Fibroblast of lung (primary cell): Measurements from ENCODE around the gene CAPRIN1. TPM values are rescaled to one million over a fixed set of nuclear protein-coding genes. Genes with fewer than 3 reads are reported as not detected.

Experiments used
- DNase-seq, 2 donors: peaks; one replicate each; pipeline versions ENCODE4 v3.0.0 to v3.0.0-alpha.2; 2010; ENCODE audit warnings: low read depth in 2 of 2
- H2AFZ ChIP-seq: 2 replicates; pipeline ENCODE4 v1.5.1; 2012; ENCODE audit warnings: low read length, control low read depth, inconsistent platforms
- H3K27ac ChIP-seq: 2 replicates; pipeline ENCODE4 v1.5.1; 2011; ENCODE audit warnings: low read length, control low read depth; ENCODE audit not compliant: insufficient read depth
- H3K27me3 ChIP-seq: 2 replicates; pipeline ENCODE4 v1.5.1; 2011; ENCODE audit warnings: mild to moderate bottlenecking, low read length; ENCODE audit not compliant: control insufficient read depth, insufficient read depth
- H3K36me3 ChIP-seq: 2 replicates; pipeline ENCODE4 v1.5.1; 2011; ENCODE audit warnings: low read length; ENCODE audit not compliant: control insufficient read depth, insufficient read depth
- H3K4me1 ChIP-seq: 2 replicates; pipeline ENCODE4 v1.5.1; 2011; ENCODE audit warnings: low read length; ENCODE audit not compliant: control insufficient read depth, insufficient read depth; ENCODE audit errors: extremely low read depth
- H3K4me2 ChIP-seq: 2 replicates; pipeline ENCODE4 v1.5.1; 2011; ENCODE audit warnings: low read length, control low read depth; ENCODE audit not compliant: insufficient read depth; ENCODE audit errors: extremely low read depth
- H3K4me3 ChIP-seq, 4 experiments: fragments of 200-600 bp in 1 of 4; sonication (generic) in 1 of 4; replicated peaks in 1 of 4; 2 replicates each; pipeline ENCODE4 v1.5.1; 2011 to 2016; ENCODE audit warnings: low read length in 4 of 4, low read depth in 3 of 4, mild to moderate bottlenecking in 3 of 4, control low read depth in 2 of 4, inconsistent platforms in 1 of 4, mixed read lengths in 1 of 4; ENCODE audit not compliant: insufficient read depth in 1 of 4; ENCODE audit errors: control extremely low read depth in 1 of 4
- H3K79me2 ChIP-seq: 2 replicates; pipeline ENCODE4 v1.5.1; 2012; ENCODE audit warnings: mild to moderate bottlenecking, low read length, inconsistent platforms; ENCODE audit not compliant: control insufficient read depth, insufficient read depth
- H3K9ac ChIP-seq: 2 replicates; pipeline ENCODE4 v1.5.1; 2011; ENCODE audit warnings: mild to moderate bottlenecking, low read length, control low read depth; ENCODE audit not compliant: insufficient read depth
- H3K9me3 ChIP-seq: 2 replicates; pipeline ENCODE4 v1.5.1; 2012; ENCODE audit warnings: low read depth, low read length; ENCODE audit not compliant: control insufficient read depth, insufficient read depth
- H4K20me1 ChIP-seq: 2 replicates; pipeline ENCODE4 v1.5.1; 2011; ENCODE audit warnings: low read length; ENCODE audit not compliant: control insufficient read depth, insufficient read depth; ENCODE audit errors: extremely low read depth
- EZH2 ChIP-seq: IDR thresholded peaks from 2 replicates; pipeline ENCODE4 v1.5.1; 2012; ENCODE audit warnings: low read length, control low read depth, mild to moderate bottlenecking; ENCODE audit errors: missing control alignments
- polyA plus RNA-seq, 2 donors: library from polyadenylated mRNA; depleted of rRNA in 1 of 2; stranded (reverse) in 1 of 2; unstranded in 1 of 2; fragments of >200 nt; gene quantifications; 2 replicates each; pipeline ENCODE4 v1.2.1, GENCODE V29; 2011 to 2012; ENCODE audit warnings: missing spikeins in 1 of 2
- total RNA-seq: library from RNA; depleted of rRNA; stranded (reverse); fragments of >200 nt; gene quantifications from 2 replicates; pipeline ENCODE4 v1.2.1, GENCODE V29; 2014
- TF ChIP-seq, protein P1 (sequence below), 2 donors: IDR thresholded peaks in 1 of 2; conservative IDR thresholded peaks in 1 of 2; 1 replicate in 1 of 2; 2 replicates in 1 of 2; pipeline ENCODE4 v1.5.1; 2011 to 2012; ENCODE audit warnings: low read length in 2 of 2, control low read depth in 1 of 2, inconsistent platforms in 1 of 2, low read depth in 1 of 2, mild to moderate bottlenecking in 1 of 2

CAPRIN1 gene
- total and polyA plus RNA-seq, 2 donors (not counting 1 experiment from before 2014, with no cell fraction given): 203 to 220 TPM

DNA sequence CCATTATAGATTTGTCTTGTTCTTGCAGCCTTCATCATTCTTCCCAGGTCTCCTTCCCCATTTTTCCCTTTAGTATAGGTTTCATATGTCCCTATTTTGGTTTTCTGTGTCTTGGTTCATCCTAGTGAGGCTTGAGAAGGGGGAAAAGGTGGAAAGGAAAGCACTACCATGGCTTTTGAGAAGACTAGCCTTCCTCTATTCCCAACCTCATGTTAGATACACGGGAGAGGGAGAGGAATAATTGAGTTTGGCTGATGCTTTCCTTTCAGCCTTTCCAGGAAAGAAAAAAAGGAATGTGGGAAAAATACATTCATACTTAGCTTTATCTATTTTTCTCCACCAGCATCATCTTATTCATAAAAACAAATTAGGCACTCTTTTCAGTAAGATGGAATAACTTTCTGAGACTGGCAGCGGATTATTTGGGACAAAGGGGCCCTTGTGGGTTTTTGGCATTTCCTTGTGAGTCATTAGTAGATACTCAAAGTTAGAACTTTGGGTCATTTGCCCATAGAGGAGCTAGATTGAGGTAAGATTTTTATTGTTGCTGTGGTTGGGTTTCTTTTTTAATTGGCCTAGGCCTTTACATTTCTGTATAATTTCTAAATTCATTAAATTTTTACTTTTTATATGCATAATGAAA, 23.8 kb downstream of the CAPRIN1 start:
- peaks cover 13% of the 10 kb centered on the region for H3K36me3 ChIP-seq
- H3K4me2 ChIP-seq: peak overlapping the region; percentile 48
- H3K9me3 ChIP-seq: no peaks in the 10 kb centered on the region
- DNase-seq: peak; percentile 75 to 84
- H3K79me2 ChIP-seq: peaks cover 74% of the 10 kb centered on the region
- peaks cover 2% of the 10 kb centered on the region for H4K20me1 ChIP-seq
- no peak overlapping the region for H3K27ac ChIP-seq
- peak overlapping the region in 1 of 4 experiments; percentile 39 for H3K4me3 ChIP-seq
- TF ChIP-seq, protein P1, sequence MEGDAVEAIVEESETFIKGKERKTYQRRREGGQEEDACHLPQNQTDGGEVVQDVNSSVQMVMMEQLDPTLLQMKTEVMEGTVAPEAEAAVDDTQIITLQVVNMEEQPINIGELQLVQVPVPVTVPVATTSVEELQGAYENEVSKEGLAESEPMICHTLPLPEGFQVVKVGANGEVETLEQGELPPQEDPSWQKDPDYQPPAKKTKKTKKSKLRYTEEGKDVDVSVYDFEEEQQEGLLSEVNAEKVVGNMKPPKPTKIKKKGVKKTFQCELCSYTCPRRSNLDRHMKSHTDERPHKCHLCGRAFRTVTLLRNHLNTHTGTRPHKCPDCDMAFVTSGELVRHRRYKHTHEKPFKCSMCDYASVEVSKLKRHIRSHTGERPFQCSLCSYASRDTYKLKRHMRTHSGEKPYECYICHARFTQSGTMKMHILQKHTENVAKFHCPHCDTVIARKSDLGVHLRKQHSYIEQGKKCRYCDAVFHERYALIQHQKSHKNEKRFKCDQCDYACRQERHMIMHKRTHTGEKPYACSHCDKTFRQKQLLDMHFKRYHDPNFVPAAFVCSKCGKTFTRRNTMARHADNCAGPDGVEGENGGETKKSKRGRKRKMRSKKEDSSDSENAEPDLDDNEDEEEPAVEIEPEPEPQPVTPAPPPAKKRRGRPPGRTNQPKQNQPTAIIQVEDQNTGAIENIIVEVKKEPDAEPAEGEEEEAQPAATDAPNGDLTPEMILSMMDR (conservative IDR thresholded peaks at IDR 0.05 in 1 of 2, IDR thresholded peaks at IDR 0.05 in 1 of 2; ENCODE audit: low read depth in 1 of 2, low read length in 2 of 2): no peak
- TF ChIP-seq EZH2: no peak
- H2AFZ ChIP-seq: no peak overlapping the region
- H3K9ac ChIP-seq: no peak overlapping the region
- H3K27me3 ChIP-seq: no peaks in the 10 kb centered on the region
- peaks cover 6% of the 10 kb centered on the region for H3K4me1 ChIP-seq

DNA sequence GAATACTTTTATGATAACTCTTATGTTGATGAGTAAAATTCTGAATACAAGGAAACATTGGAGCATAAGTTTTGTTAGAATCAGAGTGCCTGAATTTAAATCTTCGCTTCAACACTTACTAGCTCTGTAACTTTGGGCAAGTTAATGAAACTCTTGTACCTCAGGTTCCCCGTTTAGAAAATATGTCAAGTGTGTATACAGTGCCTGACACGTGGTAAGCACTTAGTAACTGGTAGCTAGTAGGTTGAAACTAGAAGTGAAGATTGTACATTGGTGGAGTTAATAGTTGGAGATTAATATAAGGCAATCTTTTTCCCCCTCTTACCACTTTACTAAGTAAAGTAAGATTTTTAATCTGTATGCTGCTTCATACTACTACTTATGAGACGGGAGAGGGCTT, 29.1 kb downstream of the CAPRIN1 start:
- Histone ChIP-seq H3K4me3 (no peak overlapping the region), H3K27me3 (no peaks in the 10 kb centered on the region), H3K4me1 (no peaks in the 10 kb centered on the region), H3K79me2 (peaks cover 52% of the 10 kb centered on the region), H3K27ac (no peak overlapping the region), H3K4me2 (no peak overlapping the region), H3K9me3 (no peaks in the 10 kb centered on the region), H2AFZ (no peak overlapping the region), H3K9ac (no peak overlapping the region), H3K36me3 (peaks cover 17% of the 10 kb centered on the region), H4K20me1 (no peaks in the 10 kb centered on the region)
- no peak for DNase-seq
- no peak for TF ChIP-seq EZH2
- TF ChIP-seq, protein P1 (conservative IDR thresholded peaks at IDR 0.05 in 1 of 2, IDR thresholded peaks at IDR 0.05 in 1 of 2; ENCODE audit: low read depth in 1 of 2, low read length in 2 of 2): no peak

DNA sequence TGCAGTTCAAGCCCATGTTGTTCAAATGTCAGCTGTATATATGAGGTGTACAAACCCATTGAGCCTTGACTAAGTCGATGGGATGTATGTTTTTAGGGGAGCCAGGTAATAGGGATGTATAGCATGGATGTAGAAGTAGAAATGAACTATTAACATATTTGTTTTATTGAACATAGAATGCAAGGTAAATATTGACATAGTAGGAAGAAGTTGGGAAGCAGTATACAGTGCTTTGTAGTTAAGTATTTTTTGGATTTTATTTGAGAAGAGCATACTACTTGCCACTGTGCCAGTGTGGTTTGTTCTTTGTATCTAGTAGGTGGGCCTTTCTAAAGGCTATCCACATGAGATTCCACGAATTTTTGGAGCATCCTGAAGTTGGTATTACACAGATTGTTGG, 33.1 kb downstream of the CAPRIN1 start:
- H3K36me3 ChIP-seq: peaks cover 12% of the 10 kb centered on the region
- H3K4me1 ChIP-seq: no peaks in the 10 kb centered on the region
- no peaks in the 10 kb centered on the region for H3K9me3 ChIP-seq
- TF ChIP-seq, protein P1 (conservative IDR thresholded peaks at IDR 0.05 in 1 of 2, IDR thresholded peaks at IDR 0.05 in 1 of 2; ENCODE audit: low read depth in 1 of 2, low read length in 2 of 2): no peak
- TF ChIP-seq EZH2: no peak
- H2AFZ ChIP-seq: no peak overlapping the region
- H3K4me3 ChIP-seq: no peak overlapping the region
- DNase-seq: no peak
- H4K20me1 ChIP-seq: no peaks in the 10 kb centered on the region
- H3K9ac ChIP-seq: no peak overlapping the region
- peaks cover 24% of the 10 kb centered on the region for H3K79me2 ChIP-seq
- no peak overlapping the region for H3K27ac ChIP-seq
- no peak overlapping the region for H3K4me2 ChIP-seq
- no peaks in the 10 kb centered on the region for H3K27me3 ChIP-seq
